Medulla oblongata (tissue), 1 donor: ENCODE results near the gene ZBTB4.

ENCODE experiments used
- DNase-seq: peaks from one replicate; pipeline ENCODE4 v3.0.0-alpha.2; 2015; ENCODE audit errors: extremely low spot score

Gene ZBTB4

DNA sequence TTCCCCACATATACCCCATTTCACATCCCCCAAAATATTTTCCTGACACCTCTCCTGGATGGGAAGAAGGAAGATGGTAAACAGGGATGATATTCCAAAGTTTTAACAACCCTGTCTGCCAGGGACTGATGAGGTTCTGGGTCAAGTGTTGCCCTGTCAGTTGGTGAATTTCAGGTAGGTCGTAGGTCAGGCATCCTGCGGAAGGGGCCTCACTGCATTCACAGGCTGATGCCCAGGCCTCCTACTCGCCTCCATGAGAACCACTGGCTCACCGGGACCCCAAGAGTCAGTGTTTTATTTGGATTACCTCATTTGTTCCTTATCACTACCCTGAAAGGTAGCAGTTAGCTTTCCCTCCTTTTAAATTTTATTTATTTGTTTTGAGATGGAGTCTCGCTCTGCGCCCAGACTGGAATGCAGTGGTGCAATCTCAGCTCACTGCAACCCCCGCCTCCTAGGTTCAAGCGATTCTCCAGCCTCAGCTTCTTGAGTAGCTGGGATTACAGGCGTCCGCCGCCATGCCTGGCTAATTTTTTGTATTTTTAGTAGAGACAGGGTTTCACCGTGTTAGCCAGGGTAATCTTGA lies 10.5 kb downstream of the ZBTB4 start:
- no peak for DNase-seq

- DNase-seq: no peak
These were observed 11.1 kb downstream of the ZBTB4 start for GRCh38 chr17:7468290-7468689.

DNA sequence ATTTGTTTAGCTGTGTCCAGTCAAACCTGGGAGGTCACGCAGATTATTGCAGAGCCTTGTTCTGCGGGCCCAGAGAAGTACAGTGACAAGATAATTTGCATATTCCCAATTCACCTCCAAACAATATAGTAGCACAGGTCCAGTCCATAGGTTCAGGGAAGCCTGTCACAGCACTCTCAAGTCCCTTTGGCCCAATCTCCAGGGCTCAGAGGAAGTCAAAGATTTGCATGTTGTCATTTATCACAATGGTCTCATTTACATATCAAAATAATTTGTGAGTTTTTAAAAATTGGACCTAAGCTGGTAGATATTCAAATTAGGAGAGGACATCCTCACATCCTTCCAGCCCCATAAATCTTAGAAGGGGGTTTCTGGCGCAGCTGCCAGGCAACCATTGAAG lies 11.9 kb downstream of the ZBTB4 start:
- DNase-seq: no peak

DNA sequence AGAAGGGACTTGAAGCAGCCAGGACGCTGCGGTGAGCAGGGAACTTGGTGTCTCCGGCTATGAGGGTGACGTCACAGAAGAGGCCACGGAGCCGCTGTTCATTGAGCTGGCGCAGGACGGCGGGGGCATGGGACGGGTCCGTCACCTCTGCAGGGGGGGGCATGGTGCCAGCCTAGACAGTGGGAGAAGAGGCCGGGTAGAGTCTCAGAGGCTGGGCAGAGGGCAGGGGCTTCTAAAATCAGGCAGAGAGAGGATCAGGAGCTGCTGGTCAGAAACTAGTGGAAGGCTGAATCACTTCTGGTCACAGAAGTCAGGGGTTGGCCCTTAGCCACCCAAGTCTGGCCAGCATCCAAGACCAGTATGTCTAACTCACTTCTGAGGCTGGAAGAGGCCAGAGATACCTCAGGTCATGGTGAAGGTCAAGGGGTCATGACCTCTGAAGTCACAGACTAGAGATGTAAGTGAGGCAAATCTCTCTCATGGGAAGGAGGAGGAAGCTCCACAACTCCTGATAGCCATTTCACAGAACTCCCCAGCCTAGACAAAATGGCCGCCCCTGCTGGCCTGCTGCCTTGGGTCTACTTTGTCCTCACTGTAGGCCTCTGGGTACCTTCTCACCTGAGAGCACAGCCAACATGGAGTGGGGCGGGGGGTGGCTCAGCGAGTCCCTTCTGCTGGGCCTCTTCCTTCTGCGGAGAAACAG lies 12.6 kb downstream of the ZBTB4 start:
- no peak for DNase-seq

GRCh38 chr17:7466318-7466638 lies 13.2 kb downstream of the ZBTB4 start:
- DNase-seq: no peak

DNA sequence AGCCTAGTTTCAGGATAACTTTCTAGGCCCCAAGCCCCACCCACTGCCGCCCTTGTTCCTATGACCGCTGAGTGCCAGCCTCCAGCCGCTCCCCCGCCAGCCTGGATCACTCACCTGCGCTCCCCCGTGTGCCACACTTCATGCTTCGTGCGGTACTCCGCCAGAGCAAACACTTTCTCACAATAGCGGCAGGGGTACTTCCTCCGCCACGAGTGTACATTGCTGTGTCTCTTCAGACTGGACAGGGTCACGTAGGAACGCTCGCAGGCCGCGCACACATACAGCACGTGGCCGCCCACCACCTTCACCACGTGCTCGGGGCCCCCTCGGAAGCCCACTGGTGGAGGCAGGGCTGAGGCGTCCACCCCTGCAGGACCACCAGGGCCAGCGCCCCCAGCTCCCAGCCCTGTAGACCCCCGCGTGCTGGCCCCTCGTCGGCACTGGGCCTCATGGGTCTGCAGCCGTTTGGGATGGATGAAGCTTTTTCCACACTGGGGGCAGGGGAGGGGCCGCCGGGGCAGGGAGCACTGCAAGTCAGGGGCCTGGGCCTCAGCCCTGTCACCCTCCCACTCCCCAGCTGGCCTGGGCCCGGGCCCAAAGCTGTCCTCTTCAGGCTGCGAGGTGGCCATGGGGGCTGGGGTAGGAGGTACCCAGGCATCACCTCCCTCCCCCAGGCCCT lies 13.7 kb downstream of the ZBTB4 start:
- no peak for DNase-seq

DNA sequence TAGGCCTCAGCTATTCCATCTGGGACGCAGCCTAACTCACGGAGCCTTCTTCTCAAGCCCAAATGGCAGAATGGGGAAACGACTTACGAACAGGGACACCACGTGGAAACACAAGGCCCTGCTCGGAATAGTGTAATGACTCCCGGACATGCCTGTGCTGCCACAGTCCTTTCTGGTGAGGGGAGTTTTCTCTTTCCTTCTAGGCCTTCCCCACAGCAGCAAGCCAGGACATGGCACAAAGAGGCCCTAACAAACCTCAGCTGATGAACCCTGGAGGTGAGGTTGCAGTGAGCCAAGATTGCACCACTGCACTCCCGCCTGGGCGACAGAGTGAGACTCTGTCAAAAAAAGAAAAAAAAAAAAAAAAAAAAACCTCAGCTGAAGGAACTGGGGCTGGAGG lies 15.3 kb downstream of the ZBTB4 start:
- DNase-seq: no peak

DNA sequence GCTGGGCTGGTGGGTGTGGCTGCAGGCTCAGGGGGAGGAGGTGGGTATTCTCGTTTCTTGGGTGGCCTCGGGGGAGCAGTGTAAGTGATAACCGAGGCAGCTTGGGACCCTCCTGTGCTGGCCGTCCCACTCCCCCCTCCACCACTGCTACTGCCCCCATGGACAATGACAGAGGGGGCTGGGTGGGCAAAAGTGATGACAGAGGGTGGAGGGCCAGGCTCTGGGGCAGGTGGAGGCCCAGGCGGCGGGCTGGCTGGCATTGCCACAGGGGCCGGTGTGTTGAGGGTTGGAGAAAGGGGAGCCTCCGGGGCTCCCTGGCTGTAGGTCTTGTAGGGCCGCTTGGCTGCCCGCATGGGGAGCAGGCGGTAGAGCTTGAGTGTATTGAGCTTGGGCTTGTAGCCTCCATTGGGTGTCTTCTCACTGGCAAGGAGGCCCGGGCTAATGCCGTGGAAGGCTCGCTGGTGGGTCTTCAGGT lies 16.0 kb downstream of the ZBTB4 start:
- no peak for DNase-seq

DNA sequence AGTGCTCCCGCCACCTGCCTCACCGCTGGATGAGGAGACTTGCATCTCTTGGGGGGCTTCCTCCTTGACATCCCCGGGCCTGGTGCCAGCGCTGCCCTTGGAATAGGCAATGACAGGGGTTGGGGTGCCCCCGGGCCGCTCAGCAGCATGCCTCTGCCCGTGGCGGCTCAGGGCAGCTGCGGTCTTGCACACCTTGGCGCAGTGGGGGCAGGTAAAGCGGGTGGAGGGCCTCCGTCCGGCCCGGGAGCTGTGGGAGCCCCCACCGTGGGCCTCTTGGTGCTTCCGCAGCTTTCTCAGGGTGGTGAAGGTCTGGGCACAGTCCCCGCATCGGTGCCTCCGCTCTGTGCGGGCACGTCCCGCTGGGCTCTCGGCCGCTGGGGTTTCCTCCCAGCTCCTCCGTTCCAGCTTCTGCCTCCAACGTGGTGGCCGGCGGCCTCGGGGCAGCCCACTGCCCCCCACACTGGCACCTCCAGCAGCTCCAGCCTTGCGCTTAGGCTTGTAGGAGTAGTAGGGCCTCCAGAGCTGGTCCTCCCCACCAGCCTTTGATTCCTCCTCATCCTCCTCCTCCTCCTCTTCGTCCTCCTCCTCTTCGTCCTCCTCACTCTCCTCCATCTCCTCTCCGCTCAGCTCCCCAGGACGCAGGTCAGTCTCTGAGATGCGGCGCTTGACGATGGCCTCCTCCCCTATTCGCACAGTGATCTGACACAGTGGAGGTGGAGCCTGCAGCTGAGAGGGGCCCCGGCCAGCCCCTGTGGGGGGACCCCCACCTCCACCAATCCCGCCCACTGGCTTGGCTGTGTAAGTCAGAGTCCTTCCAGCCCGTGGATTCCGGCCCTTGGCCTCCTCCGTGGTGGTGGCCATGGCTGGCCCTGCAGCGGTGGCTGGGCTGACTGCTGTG lies 16.7 kb downstream of the ZBTB4 start:
- no peak for DNase-seq

DNA sequence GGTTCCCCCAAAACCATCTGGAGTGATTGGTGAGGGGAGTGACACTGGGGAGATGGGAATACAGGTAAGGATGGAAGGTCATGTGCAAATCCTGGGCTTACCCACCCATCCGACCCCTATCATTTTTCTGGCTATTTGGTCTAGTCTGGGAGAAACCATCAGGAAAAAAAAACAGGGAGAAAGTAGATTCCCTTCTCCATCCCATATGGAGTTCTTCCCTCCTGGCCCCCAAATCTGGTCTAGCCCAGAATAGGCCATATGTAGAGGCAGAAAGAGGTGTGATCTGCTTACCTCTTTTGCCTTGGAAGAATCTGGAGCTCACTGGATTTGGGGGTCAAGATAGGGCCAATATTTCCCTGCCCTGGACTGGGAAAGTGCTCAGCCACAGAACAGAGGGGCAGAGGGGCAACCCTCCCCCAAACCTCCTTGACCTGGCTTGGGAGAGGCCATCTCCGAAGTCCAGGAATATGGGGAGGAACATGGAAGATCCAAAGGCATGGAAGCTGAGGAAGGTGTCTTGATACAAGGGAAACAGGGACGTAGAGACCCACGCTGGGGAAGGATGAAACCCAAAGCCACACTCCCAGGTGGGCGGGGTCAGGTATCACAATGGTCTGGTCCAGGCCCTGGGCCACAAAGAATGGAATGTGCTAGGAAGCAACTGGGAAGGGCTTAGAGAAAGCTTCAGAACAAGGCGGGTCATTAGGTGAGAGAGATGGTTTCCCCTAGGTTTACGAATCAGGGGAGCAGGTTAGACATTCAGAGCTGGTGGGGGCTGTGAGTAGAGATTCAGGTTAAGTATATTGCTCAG lies 18.4 kb downstream of the ZBTB4 start:
- DNase-seq: no peak

GRCh38 chr17:7459961-7460545 lies 19.4 kb downstream of the ZBTB4 start:
- DNase-seq: no peak

DNA sequence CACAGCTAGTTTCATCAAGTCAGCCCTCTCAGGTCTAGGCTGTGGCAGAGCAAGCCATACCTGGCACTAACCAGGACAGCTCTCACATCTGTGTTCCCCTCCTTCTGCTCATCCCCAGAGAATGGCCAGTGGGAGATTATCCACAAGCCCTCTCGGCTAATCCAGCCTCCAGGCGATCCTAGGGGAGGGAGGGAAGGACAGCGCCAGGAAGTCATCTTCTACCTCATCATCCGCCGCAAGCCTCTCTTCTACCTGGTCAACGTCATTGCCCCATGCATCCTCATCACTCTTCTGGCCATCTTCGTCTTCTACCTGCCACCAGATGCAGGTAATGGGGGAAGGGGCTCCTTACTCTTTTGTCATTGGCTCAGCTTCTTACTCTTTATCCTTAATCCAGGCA lies 31.0 kb downstream of the ZBTB4 start:
- no peak for DNase-seq

DNA sequence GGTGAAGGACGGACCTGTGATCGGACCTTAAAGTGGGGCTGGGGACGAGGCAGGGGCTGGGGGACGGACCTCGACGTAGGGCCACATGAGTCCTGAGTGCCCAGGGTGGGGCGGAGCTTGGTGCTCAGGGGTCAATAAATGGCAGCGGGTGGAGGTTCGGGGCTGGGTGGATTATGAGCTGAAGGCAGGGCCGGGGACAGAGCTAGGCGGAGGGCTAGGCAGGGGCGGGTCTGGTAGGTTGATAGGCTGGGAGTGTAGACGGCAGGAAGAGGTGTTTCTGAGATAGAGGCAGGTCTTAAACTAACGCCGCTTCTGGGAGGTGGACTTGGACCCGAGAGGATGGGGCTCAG lies 33.8 kb downstream of the ZBTB4 start:
- DNase-seq: no peak

- DNase-seq: peak; percentile 82
These were observed 34.5 kb downstream of the ZBTB4 start, which contains the start of gene CHRNB1 for GRCh38 chr17:7444682-7445618. Gene CHRNB1 (plus strand): TSS chr17:7445061. CDS start chr17:7445128, 67 bp downstream.

GRCh38 chr17:7443499-7444485 lies 35.6 kb downstream of the ZBTB4 start:
- no peak for DNase-seq

GRCh38 chr17:7442142-7442541 lies 37.3 kb downstream of the ZBTB4 start:
- DNase-seq: no peak

- no peak for DNase-seq
These were observed 38.2 kb downstream of the ZBTB4 start for GRCh38 chr17:7441266-7441665.

DNA sequence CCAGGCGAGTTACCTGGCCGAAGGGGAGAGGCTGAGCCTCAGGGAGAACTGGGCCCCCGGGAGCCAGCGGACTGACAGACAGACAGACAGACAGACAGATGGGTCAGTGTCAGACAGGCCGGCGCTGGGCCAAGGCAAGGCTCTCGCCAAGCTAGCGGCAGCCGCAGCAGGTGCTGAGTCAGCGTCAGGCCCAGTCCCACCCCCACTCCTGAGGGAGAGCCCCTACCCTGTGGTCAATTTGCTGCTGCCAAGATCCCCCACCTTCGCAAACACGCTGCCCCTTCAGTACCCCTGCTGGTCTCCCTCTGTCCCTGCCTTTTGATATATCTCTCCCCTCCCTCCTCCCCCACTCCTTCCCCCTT lies 38.6 kb downstream of the ZBTB4 start:
- DNase-seq: no peak
